ENCODE measurements around the gene TMEM222. TPM values are rescaled to one million over a fixed set of nuclear protein-coding genes. Genes with fewer than 3 reads are reported as not detected.

Gene TMEM222
- polyA plus RNA-seq, 1 of the 3 experiments (the other 2 are of a cell fraction) = 51.7 TPM

DNA sequence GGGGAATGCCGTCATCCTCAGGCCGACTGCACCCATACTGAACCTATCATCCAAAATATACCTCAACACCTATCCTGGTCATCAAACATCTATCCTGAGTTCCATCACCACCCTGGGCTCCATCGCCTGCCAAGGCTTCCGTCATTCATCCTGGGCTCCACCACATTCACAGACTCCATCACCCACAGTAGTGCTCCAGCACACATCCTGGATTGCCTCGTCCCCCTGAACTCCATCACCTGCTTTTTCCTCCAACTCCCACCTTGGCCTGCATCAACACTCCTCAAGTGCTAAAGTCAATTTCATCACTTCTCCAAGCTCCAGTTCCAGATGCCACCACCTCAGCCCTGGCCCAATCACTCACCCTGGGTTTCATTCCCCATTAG, 37.0 kb downstream of the TMEM222 start:
- POLR2A ChIA-PET = interaction anchor here (1.7 kb wide), 1 partner anchor 10 kb away, joined by 5 read pairs; no protein-coding TSS in a partner anchor

More for the DNA sequence above, 37.0 kb downstream of the TMEM222 start:
- WGBS (ENCODE audit: low lambda C conversion rate) = 93% methylated on average over 5 of the region's 5 CpGs
- Histone ChIP-seq H3K9me2 (no peaks in the 10 kb centered on the region), H3K79me2 (ENCODE audit: insufficient read depth) (no peaks in the 10 kb centered on the region), H3K9ac (no peak overlapping the region), H3K27me3 (ENCODE audit: insufficient read depth) (no peaks in the 10 kb centered on the region), H3K36me3 (replicated peaks in 1 of 2; ENCODE audit: control insufficient read depth in 1 of 2, insufficient read depth in 2 of 2, low read length in 1 of 2) (peaks cover 4 to 32% of the 10 kb centered on the region in 2 experiments), H3K4me2 (no peak overlapping the region), H3K9me3 (no peaks in the 10 kb centered on the region), H3F3A (replicated peaks; ENCODE audit: insufficient read depth) (no peaks in the 10 kb centered on the region), H4K20me1 (ENCODE audit: insufficient read depth) (no peaks in the 10 kb centered on the region), H3K27ac (ENCODE audit: low read depth in 2 of 2, low read length in 1 of 2) (no peak overlapping the region), H2AFZ (ENCODE audit: low read depth) (no peak overlapping the region), H3K4me1 (ENCODE audit: control insufficient read depth in 1 of 2, insufficient read depth in 2 of 2, low read depth in 1 of 2, low read length in 1 of 2) (peaks cover 0 to 5% of the 10 kb centered on the region in 2 experiments; a peak in 1 of 4 replicates), H3K4me3 (ENCODE audit: low read depth in 2 of 2, low read length in 1 of 2) (no peak overlapping the region)
- no peak for DNase-seq
- TF ChIP-seq, protein P1, sequence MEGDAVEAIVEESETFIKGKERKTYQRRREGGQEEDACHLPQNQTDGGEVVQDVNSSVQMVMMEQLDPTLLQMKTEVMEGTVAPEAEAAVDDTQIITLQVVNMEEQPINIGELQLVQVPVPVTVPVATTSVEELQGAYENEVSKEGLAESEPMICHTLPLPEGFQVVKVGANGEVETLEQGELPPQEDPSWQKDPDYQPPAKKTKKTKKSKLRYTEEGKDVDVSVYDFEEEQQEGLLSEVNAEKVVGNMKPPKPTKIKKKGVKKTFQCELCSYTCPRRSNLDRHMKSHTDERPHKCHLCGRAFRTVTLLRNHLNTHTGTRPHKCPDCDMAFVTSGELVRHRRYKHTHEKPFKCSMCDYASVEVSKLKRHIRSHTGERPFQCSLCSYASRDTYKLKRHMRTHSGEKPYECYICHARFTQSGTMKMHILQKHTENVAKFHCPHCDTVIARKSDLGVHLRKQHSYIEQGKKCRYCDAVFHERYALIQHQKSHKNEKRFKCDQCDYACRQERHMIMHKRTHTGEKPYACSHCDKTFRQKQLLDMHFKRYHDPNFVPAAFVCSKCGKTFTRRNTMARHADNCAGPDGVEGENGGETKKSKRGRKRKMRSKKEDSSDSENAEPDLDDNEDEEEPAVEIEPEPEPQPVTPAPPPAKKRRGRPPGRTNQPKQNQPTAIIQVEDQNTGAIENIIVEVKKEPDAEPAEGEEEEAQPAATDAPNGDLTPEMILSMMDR (IDR thresholded peaks at IDR 0.05) = no peak
- no peak for TF ChIP-seq GATA2 (CRISPR knock-in tag; IDR thresholded peaks at IDR 0.05)
- no peak for TF ChIP-seq TCF12 (IDR thresholded peaks at IDR 0.05)
- no peak for TF ChIP-seq POLR2AphosphoS5 (IDR thresholded peaks at IDR 0.05; ENCODE audit: low read depth, low read length)
- TF ChIP-seq, protein P2, sequence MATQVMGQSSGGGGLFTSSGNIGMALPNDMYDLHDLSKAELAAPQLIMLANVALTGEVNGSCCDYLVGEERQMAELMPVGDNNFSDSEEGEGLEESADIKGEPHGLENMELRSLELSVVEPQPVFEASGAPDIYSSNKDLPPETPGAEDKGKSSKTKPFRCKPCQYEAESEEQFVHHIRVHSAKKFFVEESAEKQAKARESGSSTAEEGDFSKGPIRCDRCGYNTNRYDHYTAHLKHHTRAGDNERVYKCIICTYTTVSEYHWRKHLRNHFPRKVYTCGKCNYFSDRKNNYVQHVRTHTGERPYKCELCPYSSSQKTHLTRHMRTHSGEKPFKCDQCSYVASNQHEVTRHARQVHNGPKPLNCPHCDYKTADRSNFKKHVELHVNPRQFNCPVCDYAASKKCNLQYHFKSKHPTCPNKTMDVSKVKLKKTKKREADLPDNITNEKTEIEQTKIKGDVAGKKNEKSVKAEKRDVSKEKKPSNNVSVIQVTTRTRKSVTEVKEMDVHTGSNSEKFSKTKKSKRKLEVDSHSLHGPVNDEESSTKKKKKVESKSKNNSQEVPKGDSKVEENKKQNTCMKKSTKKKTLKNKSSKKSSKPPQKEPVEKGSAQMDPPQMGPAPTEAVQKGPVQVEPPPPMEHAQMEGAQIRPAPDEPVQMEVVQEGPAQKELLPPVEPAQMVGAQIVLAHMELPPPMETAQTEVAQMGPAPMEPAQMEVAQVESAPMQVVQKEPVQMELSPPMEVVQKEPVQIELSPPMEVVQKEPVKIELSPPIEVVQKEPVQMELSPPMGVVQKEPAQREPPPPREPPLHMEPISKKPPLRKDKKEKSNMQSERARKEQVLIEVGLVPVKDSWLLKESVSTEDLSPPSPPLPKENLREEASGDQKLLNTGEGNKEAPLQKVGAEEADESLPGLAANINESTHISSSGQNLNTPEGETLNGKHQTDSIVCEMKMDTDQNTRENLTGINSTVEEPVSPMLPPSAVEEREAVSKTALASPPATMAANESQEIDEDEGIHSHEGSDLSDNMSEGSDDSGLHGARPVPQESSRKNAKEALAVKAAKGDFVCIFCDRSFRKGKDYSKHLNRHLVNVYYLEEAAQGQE (IDR thresholded peaks at IDR 0.05; ENCODE audit: low read depth, low read length) = no peak
- TF ChIP-seq, protein P3, sequence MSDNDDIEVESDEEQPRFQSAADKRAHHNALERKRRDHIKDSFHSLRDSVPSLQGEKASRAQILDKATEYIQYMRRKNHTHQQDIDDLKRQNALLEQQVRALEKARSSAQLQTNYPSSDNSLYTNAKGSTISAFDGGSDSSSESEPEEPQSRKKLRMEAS (IDR thresholded peaks at IDR 0.05; ENCODE audit: low read depth) = no peak
- TF ChIP-seq FOSL2 (IDR thresholded peaks at IDR 0.05; ENCODE audit: borderline replicate concordance, low read depth) = no peak
- TF ChIP-seq RAD21 (IDR thresholded peaks at IDR 0.05; ENCODE audit: low read length) = no peak
- TF ChIP-seq ELF1 (IDR thresholded peaks at IDR 0.05) = no peak
- TF ChIP-seq, protein P4, sequence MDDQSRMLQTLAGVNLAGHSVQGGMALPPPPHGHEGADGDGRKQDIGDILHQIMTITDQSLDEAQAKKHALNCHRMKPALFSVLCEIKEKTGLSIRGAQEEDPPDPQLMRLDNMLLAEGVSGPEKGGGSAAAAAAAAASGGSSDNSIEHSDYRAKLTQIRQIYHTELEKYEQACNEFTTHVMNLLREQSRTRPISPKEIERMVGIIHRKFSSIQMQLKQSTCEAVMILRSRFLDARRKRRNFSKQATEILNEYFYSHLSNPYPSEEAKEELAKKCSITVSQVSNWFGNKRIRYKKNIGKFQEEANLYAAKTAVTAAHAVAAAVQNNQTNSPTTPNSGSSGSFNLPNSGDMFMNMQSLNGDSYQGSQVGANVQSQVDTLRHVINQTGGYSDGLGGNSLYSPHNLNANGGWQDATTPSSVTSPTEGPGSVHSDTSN (IDR thresholded peaks at IDR 0.05) = no peak
- TF ChIP-seq NFIC (IDR thresholded peaks at IDR 0.05; ENCODE audit: borderline replicate concordance) = no peak
- TF ChIP-seq, protein P5, sequence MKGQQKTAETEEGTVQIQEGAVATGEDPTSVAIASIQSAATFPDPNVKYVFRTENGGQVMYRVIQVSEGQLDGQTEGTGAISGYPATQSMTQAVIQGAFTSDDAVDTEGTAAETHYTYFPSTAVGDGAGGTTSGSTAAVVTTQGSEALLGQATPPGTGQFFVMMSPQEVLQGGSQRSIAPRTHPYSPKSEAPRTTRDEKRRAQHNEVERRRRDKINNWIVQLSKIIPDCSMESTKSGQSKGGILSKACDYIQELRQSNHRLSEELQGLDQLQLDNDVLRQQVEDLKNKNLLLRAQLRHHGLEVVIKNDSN (IDR thresholded peaks at IDR 0.05; ENCODE audit: borderline replicate concordance, low read depth) = no peak
- TF ChIP-seq, protein P6, sequence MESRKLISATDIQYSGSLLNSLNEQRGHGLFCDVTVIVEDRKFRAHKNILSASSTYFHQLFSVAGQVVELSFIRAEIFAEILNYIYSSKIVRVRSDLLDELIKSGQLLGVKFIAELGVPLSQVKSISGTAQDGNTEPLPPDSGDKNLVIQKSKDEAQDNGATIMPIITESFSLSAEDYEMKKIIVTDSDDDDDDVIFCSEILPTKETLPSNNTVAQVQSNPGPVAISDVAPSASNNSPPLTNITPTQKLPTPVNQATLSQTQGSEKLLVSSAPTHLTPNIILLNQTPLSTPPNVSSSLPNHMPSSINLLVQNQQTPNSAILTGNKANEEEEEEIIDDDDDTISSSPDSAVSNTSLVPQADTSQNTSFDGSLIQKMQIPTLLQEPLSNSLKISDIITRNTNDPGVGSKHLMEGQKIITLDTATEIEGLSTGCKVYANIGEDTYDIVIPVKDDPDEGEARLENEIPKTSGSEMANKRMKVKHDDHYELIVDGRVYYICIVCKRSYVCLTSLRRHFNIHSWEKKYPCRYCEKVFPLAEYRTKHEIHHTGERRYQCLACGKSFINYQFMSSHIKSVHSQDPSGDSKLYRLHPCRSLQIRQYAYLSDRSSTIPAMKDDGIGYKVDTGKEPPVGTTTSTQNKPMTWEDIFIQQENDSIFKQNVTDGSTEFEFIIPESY (IDR thresholded peaks at IDR 0.05; ENCODE audit: borderline replicate concordance, low read depth) = no peak
- TF ChIP-seq RCOR1 (IDR thresholded peaks at IDR 0.05; ENCODE audit: low read length) = no peak
- TF ChIP-seq EZH2phosphoT487 (IDR thresholded peaks at IDR 0.05; ENCODE audit: borderline replicate concordance, low read depth) = no peak
- no peak for TF ChIP-seq YY1 (IDR thresholded peaks at IDR 0.05; ENCODE audit: low read depth)
- TF ChIP-seq MXI1 (IDR thresholded peaks at IDR 0.05; ENCODE audit: low read depth, low read length) = no peak
- CTCF ChIA-PET = interaction anchor here (0.8 to 12.3 kb wide), 14 partner anchors 7 to 304 kb away, joined by 3 to 219 read pairs (median 22); partner anchors contain the start of gene MAP3K6

All from SK-N-SH (cell line).